Cerebellar cortex (tissue), 1 donor: ENCODE results near the gene RIMBP2.

ENCODE experiments used
- DNase-seq: peaks from one replicate; pipeline ENCODE4 v3.0.0-alpha.2; 2015; ENCODE audit warnings: low spot score

RIMBP2 gene

GRCh38 chr12:130440411-130441080, 275.6 kb downstream of the RIMBP2 start:
- DNase-seq: no peak

DNA sequence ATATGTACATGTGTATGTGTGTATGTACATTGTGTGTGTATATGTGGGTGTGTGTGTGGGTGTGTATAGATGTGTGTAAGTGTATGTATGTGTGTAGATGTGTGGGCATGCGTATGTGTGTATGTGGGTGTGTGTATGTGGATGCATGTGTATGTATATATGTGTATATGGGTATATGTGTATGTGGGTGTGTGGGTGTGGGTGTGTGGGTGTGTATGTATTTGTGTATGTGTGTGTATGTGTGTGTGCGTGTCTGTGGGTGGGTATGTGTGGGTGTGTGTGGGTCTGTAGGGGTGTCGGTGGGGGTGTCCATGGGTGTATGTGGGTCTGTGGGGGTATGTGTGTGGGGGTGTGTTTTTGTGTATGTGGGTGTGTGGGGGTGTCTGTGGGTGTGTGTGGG, 276.8 kb downstream of the RIMBP2 start:
- no peak for DNase-seq

DNA sequence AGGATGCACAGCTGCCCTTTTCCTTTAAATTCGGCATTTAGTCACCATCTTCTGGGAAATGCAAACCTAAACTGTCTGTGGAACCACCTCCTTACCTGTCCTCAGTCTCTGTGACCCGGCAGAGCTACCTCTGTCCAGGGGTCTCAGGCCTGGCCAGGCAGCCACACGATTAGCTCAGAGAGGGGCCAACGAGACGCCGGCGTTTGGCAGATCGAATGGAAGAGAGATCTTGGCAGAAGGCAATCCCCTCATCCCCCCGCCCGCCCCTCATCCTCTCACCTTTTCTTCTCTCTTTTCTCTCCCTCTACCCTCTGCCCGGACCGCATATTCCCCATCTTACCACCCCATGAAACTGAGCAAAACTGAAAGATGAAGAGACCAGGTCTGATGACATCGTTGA, 277.4 kb downstream of the RIMBP2 start:
- DNase-seq: no peak

GRCh38 chr12:130438243-130438620, 277.9 kb downstream of the RIMBP2 start:
- DNase-seq: no peak

GRCh38 chr12:130437555-130438242, 278.4 kb downstream of the RIMBP2 start:
- no peak for DNase-seq

DNA sequence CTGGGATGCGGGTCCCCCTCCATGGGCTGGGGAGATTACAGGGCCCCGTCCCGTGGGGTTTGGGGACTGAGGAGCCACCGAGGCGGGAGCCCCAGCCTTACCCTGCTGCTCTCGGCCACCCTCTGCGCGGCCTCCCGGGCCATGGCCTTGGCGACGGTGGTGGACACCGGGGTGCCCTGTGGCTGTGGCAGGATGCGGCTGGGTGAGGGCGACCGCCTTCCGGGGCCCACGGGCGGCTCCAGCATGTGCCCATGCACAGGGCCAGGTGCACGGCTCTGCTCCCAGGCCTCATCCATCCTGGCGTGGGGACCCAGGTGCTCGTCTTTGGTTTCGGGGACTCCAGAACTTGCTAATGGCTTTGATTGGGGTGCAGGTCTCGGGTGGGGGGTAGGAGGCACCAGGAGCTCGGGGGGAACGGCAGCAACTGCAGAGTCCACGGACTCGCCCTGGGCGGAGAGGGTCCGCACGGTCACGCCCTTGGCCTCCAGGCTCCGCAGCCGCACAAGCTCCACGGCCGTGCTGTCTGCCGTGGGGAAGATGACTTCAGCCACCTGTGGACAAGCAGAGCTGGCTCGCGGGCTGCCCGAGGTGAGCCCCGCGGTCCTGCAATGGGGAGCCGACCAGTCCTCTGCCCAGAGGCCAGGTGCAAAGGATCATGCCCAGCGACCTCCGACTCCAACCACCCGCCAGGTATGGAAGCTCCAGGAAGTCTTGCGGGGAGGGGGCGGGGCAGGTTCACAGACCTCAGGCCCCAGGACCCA, 279.2 kb downstream of the RIMBP2 start:
- no peak for DNase-seq

- no peak for DNase-seq
These were observed 280.3 kb downstream of the RIMBP2 start for GRCh38 chr12:130435826-130436225.

DNA sequence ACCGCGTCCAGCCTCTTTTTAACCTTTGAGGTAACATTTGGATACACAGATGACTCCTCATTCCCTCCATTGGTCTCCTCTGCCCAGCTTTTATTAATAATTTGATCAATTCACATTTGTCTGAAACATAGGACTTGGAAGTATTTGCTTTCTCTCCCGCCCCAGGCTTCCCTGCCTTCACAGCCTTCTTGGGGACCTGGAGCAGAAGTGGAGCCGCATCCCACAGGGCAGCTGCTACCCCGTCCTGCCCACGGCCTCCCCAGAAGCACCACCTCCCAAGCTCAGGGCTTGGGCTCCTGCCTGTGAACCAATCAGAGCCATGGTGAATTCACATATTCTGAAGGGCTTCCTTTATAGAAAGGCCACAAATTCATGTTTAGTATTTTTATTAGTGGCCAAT, 280.8 kb downstream of the RIMBP2 start:
- no peak for DNase-seq

DNA sequence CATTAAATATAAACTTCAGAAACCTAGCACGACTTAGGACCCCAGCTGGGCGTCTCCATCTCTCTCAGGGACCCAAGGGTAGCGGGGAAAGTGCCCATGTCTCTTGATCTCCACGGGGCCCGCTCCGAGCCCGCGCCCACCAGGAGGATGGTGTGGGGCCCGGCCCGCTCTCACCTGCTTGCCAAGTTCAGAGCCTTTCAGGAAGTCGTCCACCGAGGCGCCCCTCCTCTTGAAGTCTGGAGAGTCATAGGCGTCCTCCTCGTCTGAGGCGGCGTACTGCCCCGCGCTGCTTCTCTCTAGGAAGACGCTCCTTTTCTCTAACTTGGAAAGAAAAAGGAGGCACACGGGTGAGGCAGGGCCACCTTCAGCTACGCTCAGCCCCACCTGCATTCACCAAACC, 281.5 kb downstream of the RIMBP2 start:
- DNase-seq: no peak

GRCh38 chr12:130433834-130434233, 282.3 kb downstream of the RIMBP2 start:
- DNase-seq: no peak

DNA sequence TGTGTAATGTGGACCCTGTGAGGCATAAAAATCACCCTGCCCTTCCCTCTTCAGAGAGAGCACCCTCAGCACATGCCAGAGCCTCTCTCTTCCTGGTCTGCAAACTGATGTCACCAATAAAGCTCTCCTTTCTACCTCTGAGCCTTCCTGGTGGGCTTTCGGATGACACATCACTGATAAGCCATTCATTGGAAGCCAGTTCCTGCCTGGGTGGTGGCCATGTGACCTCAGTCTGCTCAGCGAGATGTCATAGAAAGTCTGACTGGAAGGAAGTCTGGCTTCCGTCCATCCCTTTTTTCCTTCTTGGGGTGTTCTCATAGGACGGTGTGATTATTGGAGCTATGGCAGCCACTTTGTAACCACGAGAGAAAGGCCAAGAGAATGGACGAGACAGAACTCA, 282.7 kb downstream of the RIMBP2 start:
- DNase-seq: no peak

DNA sequence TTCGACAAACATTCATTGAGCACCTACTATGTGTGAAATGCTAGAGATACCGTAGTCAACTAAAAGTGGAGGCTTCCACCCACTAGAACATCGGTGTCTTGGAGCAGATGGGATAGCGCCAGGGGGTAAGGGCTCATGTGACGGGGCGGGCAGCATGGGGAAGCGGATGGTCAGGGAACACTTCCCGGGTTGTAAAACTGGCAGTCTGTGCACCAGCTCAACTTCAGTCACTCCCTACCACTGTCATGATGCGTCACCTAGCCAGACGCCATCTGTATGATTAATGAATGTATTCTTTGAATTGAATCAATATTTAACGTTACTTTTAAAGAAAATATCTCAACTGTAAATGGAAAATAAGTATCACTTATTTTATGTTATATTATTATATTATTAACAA, 284.9 kb downstream of the RIMBP2 start:
- DNase-seq: no peak

GRCh38 chr12:130429656-130430505, 286.2 kb downstream of the RIMBP2 start:
- DNase-seq: no peak

DNA sequence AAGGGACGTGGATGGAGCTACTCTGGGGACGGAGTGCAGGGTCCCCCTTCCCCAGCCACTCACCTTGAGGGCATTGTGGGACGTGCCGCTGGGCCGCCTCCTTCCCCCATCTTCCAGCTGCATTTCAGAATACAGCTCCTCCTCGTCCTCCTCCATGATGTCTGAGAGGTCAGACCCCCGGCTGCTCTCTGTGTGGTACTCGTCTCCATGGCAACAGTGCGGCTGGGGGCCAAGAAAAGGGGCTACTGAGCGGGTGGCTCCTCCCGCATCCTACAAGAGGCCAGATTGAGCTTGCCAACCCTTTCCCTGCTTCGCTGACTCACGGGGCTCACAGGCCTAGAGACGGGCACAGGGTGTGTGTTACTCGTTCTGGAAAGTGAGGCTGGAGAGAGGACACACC, 288.0 kb downstream of the RIMBP2 start:
- no peak for DNase-seq

GRCh38 chr12:130427381-130427887, 288.7 kb downstream of the RIMBP2 start:
- DNase-seq: no peak

GRCh38 chr12:130425698-130426245, 290.3 kb downstream of the RIMBP2 start:
- DNase-seq: no peak

DNA sequence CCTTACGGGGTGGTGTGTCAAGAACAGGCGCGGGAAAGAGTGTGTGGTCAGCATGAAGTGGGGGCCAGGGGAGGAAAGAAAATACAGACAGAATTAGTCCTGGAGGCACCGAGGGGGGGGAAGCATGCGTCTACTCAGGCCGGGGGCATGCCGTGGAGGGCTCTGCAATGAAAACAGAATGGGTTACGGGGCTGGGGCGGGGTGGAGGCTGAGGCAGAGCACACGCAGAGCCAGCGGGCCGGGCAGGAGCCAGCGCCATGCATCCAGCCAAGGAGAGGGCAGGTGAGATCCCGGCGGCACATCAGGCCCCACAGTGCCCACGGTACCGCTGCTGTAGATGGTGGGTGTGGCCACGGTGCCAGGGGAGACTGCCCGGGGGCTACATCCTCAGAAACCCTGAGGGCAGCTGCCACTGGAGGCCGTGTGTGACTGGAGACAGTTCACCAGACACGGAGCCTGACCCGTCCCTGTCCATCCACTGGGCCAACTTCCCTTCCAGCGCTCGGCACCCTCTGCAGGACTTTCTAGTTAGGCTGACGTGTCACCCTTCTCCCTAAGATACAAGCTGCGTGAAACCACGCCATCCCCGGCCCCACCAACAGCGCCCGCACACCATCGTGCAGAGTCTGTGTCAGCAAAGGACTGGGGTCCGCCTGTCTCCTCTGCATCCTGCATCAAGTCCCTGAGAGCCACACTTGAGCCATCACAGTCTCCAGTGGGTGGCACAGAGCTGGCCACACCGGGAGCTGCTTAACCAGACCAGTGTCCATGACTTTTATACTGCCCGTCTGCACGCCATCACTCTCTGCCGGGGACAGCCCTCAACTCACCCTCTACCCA, 291.0 kb downstream of the RIMBP2 start:
- DNase-seq: no peak

- DNase-seq: no peak
These were observed 291.9 kb downstream of the RIMBP2 start for GRCh38 chr12:130423991-130424857.

DNA sequence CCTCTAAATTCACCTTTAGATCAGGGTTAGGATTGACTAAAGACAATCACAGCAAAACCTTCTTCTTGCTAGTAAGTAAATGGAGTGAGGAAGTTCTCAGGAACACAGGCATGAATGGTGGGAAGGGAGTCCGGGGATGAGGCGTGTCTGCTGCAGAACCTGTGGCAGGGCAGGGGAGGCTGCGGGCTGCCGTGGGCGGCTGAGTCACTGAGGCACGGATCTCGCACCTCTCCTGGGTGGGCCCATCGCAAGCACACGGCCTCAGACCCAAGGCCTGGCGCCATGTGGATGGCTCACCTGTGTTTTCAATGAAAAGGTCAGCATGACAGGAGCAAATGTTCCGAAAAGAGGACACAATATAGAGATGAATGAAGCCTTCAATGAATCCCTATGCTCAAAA, 293.0 kb downstream of the RIMBP2 start:
- no peak for DNase-seq

GRCh38 chr12:130422676-130423075, 293.4 kb downstream of the RIMBP2 start:
- no peak for DNase-seq
